ENCODE measurements around the gene AGK.
A peak's percentile ranks its signal among the peaks of the same experiment; 100 is the strongest.
"Not testable (repeated sequence)": the region's sequence is repeated elsewhere in the genome, so short reads cannot be mapped to it uniquely, and the experiment has no call there.

AGK gene

GRCh38 chr7:141676618-141677017 is 125.4 kb downstream of the AGK start:
- DNase-seq (ENCODE audit: low spot score) = no peak

DNA sequence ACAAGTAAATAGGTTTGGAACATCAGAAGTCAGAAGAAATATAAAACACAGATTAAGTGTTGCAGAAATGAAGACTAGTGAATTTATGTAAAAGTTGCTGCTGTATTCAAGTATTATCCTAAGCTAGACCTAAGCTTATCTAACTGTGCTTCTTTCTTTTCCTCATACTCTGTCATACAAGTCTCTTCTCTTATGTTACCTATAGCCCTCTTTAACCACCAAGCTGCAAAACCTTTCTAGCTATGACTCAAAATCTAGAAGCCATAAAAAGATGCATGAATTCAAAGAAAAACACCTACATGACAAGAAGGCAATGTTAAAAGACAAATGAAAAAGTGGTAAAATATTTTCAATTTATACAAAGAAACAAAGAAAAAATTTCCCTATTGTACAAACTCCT is 127.8 kb downstream of the AGK start:
- no peak for DNase-seq (ENCODE audit: low spot score)

DNA sequence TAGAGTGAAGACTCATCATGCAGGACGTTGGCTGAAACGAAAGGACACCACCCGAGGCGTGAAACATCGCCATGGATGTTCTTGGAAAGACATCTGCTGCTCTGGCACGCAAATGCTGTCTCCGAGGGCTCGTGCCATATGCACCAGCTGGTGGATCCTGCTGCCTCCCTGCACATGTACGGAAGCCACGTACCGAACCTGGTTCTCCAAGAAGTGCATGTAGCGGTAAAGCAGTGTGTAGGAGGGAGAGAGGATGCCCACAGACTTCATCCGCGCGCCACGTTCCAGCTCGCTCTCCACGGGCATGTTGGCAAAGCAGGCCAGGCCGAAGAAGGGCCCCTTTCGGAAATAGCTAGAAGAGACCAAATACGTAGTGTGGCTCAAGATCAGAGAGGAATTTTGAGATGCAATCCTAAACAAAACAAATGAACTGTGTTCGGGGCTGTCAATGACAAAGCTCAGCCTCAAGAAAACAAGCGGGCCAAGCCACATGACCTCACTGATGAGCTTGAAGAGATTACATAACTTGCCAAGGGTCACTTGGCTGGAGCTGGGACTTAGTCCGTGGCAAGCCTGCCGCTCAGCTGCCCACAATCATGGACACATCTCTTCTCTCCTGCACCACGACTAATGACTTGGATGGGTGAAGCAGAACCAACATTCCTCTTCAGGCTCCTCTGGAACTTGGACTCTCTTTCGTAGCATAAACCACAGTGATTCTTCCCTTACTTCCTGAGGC is 134.2 kb downstream of the AGK start:
- DNase-seq (ENCODE audit: low spot score) = peak; percentile 83

DNA sequence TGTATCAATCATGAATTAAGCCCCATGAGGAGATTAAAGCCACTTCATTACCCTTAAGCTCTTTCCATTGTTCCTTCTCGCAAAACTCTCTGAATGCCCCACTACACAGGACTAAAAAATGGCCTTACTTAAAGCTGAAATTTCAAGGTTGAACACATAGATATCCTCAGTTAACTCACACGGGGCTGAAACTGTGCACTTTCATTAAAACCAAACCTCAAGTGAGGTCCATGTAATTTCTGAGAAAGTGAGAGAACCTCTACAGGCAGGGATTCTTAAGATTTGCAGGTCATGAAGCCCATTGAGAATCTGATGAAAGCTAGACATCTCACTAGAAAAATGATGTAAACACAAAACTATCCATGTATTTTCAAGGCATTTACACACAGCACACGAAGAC is 134.9 kb downstream of the AGK start:
- no peak for DNase-seq (ENCODE audit: low spot score)

DNA sequence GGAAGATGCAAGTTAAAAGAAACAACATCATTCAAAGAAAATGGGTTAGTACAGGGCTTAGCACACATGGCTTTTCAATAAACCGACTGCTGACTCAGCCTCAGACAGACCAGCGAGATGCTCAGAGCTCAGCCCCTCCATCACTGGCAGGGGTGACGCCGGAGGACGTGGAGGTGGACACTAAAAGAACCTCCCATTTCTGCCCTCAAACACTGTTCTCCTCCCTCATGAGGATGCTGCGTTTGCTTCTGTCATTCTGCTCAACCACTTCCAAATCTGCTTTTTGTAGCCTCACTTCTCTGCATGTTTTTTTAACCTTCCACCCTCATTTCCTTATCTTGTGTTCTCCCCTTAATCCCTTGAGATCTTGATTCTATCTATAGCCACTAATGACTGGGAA is 135.5 kb downstream of the AGK start:
- DNase-seq (ENCODE audit: low spot score) = no peak

GRCh38 chr7:141688043-141688442 is 136.8 kb downstream of the AGK start:
- no peak for DNase-seq (ENCODE audit: low spot score)

DNA sequence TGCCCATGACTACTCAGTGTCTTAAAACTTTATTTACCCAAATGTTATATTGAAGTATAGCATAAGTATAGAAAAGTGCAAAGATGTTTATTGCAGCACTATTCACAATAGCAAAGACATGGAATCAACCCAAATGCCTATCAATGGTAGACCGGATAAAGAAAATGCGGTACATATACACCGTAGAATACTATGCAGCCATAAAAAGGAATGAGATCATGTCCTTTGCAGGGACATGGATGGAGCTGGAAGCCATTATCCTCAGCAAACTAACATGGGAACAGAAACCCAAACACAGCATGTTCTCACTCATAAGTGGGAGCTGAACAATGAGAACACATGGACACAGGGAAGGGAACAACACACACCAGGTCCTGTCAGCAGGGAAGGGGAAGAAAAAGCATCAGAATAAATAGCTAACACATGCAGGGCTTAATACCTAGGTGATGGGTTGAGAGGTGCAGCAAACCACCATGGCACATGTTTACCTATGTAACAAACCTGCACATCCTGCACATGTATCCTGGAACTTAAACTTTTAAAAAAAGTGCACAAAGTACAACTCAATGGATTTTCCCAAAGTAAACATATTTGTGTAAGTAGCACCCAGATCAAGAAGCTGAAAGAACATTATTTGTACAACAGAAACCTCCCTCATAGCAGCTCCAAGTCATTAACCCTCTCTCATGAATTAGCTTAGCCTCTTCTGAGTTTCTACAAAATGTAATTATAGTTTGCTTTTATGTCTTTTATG is 138.0 kb downstream of the AGK start:
- DNase-seq (ENCODE audit: low spot score) = not testable (repeated sequence)

- DNase-seq (ENCODE audit: low spot score) = no peak
These were observed 140.3 kb downstream of the AGK start for GRCh38 chr7:141691540-141691939.

GRCh38 chr7:141691961-141692360 is 140.8 kb downstream of the AGK start:
- DNase-seq (ENCODE audit: low spot score) = no peak

- DNase-seq (ENCODE audit: low spot score) = no peak
These were observed 141.9 kb downstream of the AGK start for GRCh38 chr7:141693082-141693481.

GRCh38 chr7:141695803-141696289 is 144.6 kb downstream of the AGK start:
- no peak for DNase-seq (ENCODE audit: low spot score)

DNA sequence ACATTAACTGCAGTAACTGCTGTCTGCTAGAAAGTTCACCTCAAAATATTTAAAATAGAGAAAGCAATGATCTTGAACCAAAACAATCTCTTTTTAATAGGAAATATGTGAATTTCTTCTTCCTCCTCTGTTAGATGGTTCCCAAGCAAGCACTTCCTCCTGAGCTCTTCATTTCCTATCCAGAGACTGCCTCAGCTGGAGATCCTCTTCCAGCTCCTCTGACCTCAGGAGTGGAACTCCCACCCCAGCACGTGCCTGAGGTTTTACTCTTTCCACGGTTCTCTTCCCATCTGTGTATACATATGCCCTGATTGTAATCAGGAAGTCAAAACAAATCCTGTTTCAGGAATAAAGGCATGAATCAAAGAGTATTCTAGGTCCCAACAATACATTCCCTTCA is 145.1 kb downstream of the AGK start:
- DNase-seq (ENCODE audit: low spot score) = no peak

GRCh38 chr7:141697211-141697871 is 146.1 kb downstream of the AGK start:
- DNase-seq (ENCODE audit: low spot score) = peak; percentile 83

- DNase-seq (ENCODE audit: low spot score) = no peak
These were observed 147.2 kb downstream of the AGK start for GRCh38 chr7:141698247-141699015.

DNA sequence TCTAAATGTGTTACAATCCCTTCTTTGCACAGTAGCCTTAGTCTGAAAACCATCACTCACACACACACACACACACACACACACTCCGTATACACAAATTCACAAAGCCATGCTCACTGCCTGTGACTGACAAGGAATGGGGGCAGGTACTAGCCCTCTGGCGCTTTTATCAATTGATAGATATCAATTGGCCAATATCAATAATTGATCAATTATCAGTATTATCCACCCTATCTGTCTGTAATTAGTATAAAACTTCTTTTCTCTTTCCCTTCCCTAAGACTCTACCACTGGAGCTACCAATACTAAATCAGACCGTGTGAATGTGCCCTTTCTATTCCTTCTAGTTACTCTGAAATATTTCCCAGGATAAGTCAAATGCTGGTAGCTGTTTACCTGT is 148.7 kb downstream of the AGK start:
- DNase-seq (ENCODE audit: low spot score) = no peak

- no peak for DNase-seq (ENCODE audit: low spot score)
These were observed 149.2 kb downstream of the AGK start for GRCh38 chr7:141700296-141700847.

GRCh38 chr7:141700848-141701371 is 149.7 kb downstream of the AGK start:
- DNase-seq (ENCODE audit: low spot score) = no peak

DNA sequence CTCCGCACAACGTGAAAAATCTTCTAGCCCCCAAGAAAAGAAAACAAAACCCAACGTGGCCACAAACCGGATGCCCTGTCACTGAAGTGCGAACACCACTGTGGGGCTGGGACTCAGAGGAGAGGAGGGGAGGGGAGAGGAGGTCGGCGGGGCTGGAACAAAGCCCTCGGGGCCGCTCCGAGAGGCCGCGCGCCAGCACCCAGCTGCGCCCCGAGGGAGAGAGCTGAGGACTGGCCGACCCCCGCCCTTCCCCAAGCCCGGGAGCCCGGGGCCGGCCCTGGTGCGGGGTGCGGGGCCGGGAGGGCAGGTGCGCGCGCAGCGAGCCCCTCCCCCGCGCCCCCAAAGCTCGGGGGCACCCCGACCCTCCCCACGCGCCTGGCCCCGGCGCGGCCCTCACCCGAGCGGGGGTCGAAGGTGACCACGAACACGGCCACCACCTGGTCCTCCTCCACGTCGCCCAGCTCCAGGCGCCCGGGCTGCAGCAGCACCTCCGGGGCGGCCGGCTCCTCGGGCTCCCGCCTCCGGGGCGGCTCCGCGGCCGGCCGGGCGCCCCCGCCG is 150.4 kb downstream of the AGK start:
- DNase-seq (ENCODE audit: low spot score) = no peak

DNA sequence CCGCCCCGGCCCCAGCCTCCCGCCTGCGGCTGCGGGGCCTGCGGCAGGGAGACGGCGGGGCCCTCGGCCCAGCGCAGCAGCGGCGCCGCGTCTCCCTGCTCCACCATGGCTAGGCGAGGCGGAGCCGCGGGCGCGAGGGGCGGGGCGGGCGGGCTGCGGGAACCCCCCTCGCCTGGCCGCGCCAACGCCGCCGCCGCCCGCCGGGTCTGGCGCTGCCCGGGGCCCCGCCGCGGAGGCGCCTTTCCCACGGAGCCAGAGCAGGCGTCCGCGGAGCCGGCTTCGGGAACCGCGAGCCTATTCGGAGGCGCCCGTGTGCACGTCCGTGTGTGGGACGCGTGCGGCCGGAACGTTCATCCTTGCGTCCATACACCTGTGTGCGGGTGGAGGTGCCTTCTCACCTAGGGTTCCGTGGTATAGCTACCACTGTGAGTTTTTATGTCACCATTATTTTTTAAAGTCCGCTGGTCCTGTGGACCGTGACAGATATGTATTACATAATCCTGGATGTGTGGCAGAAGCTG is 150.9 kb downstream of the AGK start, which contains the start of gene DENND11:
Gene DENND11, minus strand, starts transcription at position 120 of the 521 bp plus-strand sequence. Its CDS starts 13 bp downstream, at position 107.
- peak; percentile 69 for DNase-seq (ENCODE audit: low spot score)

DNA sequence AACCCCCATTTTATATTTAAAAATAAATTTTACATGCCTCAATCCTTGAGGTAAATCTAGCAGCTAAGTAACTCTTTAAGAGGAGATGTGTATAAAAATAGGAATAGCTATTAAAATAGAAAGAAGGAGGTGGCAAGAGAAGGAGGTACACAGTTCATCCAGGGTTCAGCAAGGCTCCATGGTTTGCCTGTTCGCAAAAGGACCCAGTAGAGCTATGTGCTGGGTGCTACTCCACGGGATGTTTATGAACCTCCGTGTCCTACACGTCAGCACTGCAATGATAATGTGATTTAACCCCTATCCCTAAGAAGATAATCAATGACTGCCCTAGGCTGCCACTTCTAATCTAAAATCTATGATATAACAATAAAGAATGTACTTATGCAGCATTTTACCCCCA is 151.7 kb downstream of the AGK start:
- DNase-seq (ENCODE audit: low spot score) = no peak

DNA sequence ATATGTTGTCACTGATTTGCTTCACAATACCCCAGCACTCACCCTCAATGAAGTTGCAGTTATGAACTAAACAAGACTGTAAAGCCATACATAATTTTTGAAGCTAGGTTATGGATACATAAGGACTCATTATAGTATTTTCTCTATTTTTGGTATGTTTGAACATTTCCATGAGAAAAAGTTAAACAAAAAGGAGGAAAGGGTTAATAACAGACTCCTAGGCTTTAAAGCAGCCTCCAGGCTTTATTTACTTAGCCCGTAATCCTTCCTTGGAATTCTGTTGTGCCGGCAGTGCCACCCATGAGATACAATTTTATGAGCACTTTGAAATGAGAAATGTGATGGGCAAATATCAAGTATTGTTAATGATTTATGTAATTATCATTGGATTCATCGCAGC is 152.9 kb downstream of the AGK start:
- DNase-seq (ENCODE audit: low spot score) = no peak

All from putamen (tissue), 1 donor.